ENCODE data around the gene IARS2.
"Not testable (repeated sequence)": the region's sequence is repeated elsewhere in the genome, so short reads cannot be mapped to it uniquely, and the experiment has no call there.

IARS2 gene

GRCh38 chr1:220169887-220170286 lies 76.0 kb downstream of the IARS2 start:
- DNase-seq, result not testable (repeated sequence)

- DNase-seq, result no peak
Observed at GRCh38 chr1:220170836-220171526, 77.0 kb downstream of the IARS2 start.

- DNase-seq, result no peak
Observed at GRCh38 chr1:220176540-220176939, 82.6 kb downstream of the IARS2 start.

GRCh38 chr1:220182111-220182510 lies 88.2 kb downstream of the IARS2 start:
- DNase-seq, result no peak

GRCh38 chr1:220182656-220183055 lies 88.7 kb downstream of the IARS2 start:
- no peak for DNase-seq

- DNase-seq, result no peak
Observed at GRCh38 chr1:220184506-220184905, 90.6 kb downstream of the IARS2 start.

- no peak for DNase-seq
Observed at GRCh38 chr1:220186752-220187151, 92.8 kb downstream of the IARS2 start.

GRCh38 chr1:220188538-220188937 lies 94.6 kb downstream of the IARS2 start:
- no peak for DNase-seq

GRCh38 chr1:220189750-220190347 lies 95.9 kb downstream of the IARS2 start:
- peak; percentile 42 for DNase-seq

- no peak for DNase-seq
Observed at GRCh38 chr1:220195701-220196100, 101.8 kb downstream of the IARS2 start.
